ENCODE measurements around the gene DCP1B.
A peak's percentile ranks its signal among the peaks of the same experiment; 100 is the strongest.
"Not testable (repeated sequence)": the region's sequence is repeated elsewhere in the genome, so short reads cannot be mapped to it uniquely, and the experiment has no call there.

Gene DCP1B

DNA sequence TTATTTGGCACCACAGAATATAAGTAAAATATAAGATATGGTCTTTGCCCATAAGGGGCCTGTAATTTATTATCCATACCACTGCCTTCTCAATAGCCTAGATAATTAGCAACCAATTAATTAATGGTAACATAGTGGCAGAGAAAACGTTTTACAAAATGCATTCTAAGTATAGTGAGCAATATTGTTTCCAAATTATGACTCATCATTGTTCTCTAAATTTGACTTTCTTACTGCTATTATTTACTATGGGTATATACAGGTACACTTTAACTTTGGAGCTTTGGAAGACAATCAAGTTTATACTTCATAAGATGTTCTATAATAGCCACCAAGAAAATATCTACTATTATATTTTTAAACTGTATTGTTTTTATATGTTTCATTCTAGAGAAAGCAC, 26.7 kb downstream of the DCP1B start:
- no peak for TF ChIP-seq POLR2A (IDR thresholded peaks at IDR 0.05; ENCODE audit: low read depth, low read length)
- no peak for FAIRE-seq
- DNase-seq (ENCODE audit: insufficient read length, low spot score), result no peak

DNA sequence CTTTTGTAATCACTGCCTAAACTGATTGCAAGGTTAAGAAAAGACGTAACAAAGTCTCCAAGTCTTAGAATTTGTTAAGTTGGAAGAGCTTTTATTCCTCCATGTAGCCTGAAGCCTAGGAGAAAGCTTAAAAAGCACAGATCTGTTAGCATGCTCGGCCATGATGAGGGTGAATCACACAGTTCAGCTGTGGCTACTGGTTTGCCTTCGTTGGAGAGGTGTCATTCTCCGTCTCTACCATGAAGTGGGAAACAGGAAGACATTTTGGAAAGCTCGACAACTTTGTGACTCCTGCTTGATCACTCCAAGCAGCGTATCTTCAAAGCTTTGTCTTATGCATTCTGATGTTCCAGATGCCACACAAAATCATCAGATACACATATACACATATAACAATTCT, 27.1 kb downstream of the DCP1B start:
- DNase-seq (ENCODE audit: insufficient read length, low spot score) (no peak), FAIRE-seq (no peak)
- TF ChIP-seq POLR2A (IDR thresholded peaks at IDR 0.05; ENCODE audit: low read depth, low read length), result no peak

DNA sequence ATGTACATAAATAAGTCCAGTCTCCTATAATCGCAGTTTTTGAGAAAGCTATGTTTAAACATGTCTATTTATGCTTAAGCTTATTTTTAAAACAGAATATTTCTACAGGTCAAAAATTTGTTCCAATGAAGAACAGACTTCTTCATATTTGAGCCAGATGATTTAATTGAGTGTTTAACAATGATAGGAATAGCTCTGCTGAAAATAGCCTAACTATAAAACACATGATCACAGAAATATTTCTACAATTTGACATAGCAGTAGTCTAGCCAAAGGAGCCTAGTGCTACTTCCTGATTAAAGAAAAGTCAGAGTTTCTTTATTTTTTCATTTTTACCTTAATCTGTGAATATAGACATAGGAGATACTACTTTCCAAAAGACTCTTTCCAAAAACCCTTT, 29.4 kb downstream of the DCP1B start:
- no peak for TF ChIP-seq POLR2A (IDR thresholded peaks at IDR 0.05; ENCODE audit: low read depth, low read length)
- FAIRE-seq (no peak), DNase-seq (ENCODE audit: insufficient read length, low spot score) (no peak)

- FAIRE-seq (peak; percentile 67), DNase-seq (ENCODE audit: insufficient read length, low spot score) (no peak)
- TF ChIP-seq POLR2A (IDR thresholded peaks at IDR 0.05; ENCODE audit: low read depth, low read length), result no peak
These were observed 31.4 kb downstream of the DCP1B start for GRCh38 chr12:1972856-1973317.

DNA sequence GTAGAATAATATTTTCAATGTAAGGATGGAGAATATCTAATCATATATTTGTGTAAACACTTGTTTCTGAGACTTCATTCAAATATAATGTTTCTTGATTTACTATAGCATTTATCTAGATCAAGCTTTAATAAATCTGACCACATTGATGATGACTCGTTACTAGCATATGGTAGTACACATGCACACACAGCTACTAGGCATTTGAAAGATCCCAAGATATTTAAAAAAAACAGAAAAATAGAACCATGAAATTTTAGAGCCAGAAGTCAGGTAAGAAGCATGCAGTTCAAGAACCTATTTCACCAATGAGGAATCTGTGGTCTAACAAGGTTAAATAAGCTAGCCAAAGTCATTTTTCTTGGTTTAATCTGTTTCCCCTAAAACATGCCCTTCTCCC, 32.0 kb downstream of the DCP1B start:
- FAIRE-seq (peak; percentile 64), DNase-seq (ENCODE audit: insufficient read length, low spot score) (no peak)
- no peak for TF ChIP-seq POLR2A (IDR thresholded peaks at IDR 0.05; ENCODE audit: low read depth, low read length)

GRCh38 chr12:1970331-1970900, 33.8 kb downstream of the DCP1B start:
- DNase-seq (ENCODE audit: insufficient read length, low spot score), result no peak
- FAIRE-seq, result no peak
- no peak for TF ChIP-seq POLR2A (IDR thresholded peaks at IDR 0.05; ENCODE audit: low read depth, low read length)

GRCh38 chr12:1966561-1967226, 37.6 kb downstream of the DCP1B start:
- no peak for DNase-seq (ENCODE audit: insufficient read length, low spot score)
- TF ChIP-seq POLR2A (IDR thresholded peaks at IDR 0.05; ENCODE audit: low read depth, low read length), result no peak
- FAIRE-seq, result no peak

- no peak for TF ChIP-seq POLR2A (IDR thresholded peaks at IDR 0.05; ENCODE audit: low read depth, low read length)
- no peak for DNase-seq (ENCODE audit: insufficient read length, low spot score)
- FAIRE-seq, result no peak
These were observed 38.3 kb downstream of the DCP1B start for GRCh38 chr12:1965916-1966315.

DNA sequence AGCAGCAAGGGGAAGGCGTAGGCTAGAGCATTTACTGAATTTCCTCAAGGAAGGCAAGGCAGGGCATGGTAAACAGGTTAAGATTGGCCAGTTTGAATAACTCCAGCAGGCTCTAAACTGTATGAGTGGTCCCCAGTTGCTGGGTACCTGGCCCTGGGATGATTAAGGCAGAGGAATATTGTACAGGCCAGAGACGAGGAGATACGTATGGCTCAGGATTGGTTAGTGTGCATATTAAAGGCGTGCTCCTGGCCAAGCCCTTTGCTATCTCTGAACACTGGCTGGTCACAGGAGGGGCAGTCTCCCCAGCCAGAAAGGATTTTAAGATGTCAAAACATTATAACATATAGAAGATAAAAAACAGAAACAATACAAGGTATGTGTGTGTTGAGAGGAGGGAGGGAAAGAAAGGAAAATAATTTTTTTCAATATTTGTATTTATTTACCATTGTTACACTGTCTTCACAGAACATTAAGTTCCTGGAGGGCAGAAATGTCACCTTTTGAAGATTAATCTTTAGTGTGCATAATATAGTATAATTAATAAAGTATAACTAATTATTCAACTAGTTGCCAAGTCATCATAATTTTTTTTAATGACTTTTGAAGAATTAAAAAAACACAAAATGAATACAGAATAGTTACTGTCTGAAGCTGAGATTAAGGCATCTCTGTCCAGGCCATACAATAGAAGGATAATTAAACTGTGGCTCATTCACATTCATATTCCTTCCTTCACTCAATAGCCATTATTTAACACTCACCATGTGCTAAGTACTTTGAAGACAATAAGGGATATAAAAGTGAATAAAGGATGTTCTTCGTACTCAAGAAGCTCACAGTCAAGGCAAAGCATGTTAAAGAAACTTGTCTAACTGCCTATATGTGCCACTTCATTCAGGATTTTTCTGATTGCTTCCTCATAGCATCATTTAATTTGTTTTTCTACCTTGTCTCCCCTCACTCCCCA, 41.9 kb downstream of the DCP1B start:
- no peak for TF ChIP-seq POLR2A (IDR thresholded peaks at IDR 0.05; ENCODE audit: low read depth, low read length)
- DNase-seq (ENCODE audit: insufficient read length, low spot score), result no peak
- no peak for FAIRE-seq

GRCh38 chr12:1956716-1957115, 47.5 kb downstream of the DCP1B start:
- DNase-seq (ENCODE audit: insufficient read length, low spot score), result no peak
- TF ChIP-seq POLR2A (IDR thresholded peaks at IDR 0.05; ENCODE audit: low read depth, low read length), result no peak
- FAIRE-seq, result no peak

DNA sequence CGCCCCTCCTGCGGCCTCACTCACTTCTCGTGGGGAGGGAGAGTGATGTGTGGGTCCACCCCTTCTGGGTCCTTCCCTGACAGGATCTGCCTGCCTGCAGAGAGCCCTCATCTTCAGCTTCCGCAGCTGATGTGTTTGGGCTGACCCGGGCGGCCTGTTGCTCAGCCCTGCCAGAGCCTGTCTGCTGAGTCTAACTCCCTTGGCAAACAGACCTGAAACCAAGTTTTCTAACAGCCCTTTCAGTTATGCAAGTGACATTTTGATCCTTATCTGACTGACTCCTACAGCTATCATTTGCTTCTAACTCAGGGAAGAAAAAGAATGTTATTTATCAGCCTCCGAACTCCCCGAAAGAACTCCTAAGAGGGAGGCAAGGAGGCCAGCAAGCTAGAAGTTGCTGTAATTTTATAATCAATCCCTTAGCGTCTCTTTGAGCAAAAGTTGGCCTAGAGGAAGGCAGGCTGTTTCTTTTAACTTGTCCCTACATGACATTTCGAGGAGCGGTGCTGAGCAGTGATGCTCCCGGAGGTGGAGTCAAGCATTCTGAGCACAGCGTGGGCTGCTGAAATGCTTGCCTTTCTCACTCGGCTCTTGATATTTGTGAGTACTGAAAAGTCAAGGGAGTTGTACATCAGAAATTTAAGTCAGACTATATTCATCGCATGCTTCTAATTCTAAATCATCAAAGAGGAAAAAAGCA, 54.3 kb downstream of the DCP1B start:
- DNase-seq (ENCODE audit: insufficient read length, low spot score) (no peak), FAIRE-seq (no peak)
- no peak for TF ChIP-seq POLR2A (IDR thresholded peaks at IDR 0.05; ENCODE audit: low read depth, low read length)

DNA sequence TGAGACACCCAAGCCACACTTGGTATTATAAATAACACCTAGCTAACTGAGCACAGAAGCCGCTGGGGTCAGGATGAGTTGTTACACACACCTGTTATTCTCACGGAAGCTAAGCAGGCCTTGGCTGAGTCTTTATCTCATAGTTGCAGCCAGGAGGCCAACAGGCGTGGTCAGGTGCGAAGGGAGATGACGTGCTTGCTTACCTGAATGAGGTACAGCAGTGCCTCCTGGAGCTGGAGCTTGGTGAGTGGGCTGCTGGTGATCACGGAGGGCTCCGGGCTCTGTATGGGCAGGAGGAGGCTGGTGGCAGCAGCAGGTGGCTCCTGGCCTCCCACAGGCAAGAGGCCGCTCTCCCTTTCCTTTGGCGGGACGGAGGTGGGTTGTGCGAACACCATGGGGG, 55.4 kb downstream of the DCP1B start:
- no peak for DNase-seq (ENCODE audit: insufficient read length, low spot score)
- no peak for FAIRE-seq
- no peak for TF ChIP-seq POLR2A (IDR thresholded peaks at IDR 0.05; ENCODE audit: low read depth, low read length)

- TF ChIP-seq POLR2A (IDR thresholded peaks at IDR 0.05; ENCODE audit: low read depth, low read length), result no peak
- DNase-seq (ENCODE audit: insufficient read length, low spot score), result no peak
- no peak for FAIRE-seq
These were observed 57.2 kb downstream of the DCP1B start for GRCh38 chr12:1947081-1947480.

DNA sequence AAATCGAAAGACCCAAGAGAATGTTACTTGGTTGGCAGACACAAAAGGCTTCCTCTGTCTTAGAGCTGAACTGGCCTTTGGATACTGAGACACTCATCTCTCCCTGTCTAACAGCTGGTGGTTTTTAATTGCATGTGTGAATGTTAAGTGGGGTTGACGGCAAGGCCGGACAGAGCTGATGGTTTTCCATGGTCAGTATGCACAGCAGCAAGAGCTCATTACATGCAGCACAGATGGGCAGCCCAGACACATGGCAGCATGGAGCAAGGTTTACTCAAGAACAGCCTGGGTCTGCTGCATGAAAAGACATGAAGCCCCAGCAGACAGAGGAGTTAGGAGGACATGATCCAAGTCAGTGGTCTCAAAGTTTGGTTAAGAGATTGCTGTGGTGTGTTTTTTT, 58.0 kb downstream of the DCP1B start:
- no peak for FAIRE-seq
- no peak for TF ChIP-seq POLR2A (IDR thresholded peaks at IDR 0.05; ENCODE audit: low read depth, low read length)

DNA sequence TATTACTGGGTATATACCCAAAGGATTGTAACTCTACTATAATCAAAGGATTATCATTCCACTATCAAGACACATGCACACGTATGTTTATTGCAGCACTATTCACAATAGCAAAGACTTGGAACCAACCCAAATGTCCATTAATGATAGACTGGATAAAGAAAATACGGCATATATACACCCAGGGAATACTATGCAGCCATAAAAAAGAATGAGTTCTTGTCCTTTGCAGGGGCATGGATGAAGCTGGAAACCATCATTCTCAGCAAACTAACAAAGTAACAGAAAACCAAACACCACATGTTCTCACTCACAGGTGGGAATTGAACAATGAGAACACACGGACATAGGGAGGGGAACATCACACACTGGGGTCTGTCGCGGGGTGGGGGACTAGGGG, 58.8 kb downstream of the DCP1B start:
- FAIRE-seq; DNase-seq (ENCODE audit: insufficient read length, low spot score): not testable (repeated sequence)

More for the DNA sequence above, 58.0 kb downstream of the DCP1B start:
- DNase-seq (ENCODE audit: insufficient read length, low spot score), result no peak

Measured in H54 (cell line).